GM19025 (cell line): ENCODE data around the gene PLPP3.
"Not testable (repeated sequence)": the region's sequence is repeated elsewhere in the genome, so short reads cannot be mapped to it uniquely, and the experiment has no call there.

Experiments used
- ATAC-seq: cut with Tn5 transposase; IDR thresholded peaks from one replicate; pipeline ENCODE4 v1.9.1; 2021; ENCODE audit warnings: mild to moderate bottlenecking, low read depth, moderate library complexity; ENCODE audit not compliant: unreplicated experiment

Gene PLPP3

GRCh38 chr1:56578963-56579875 lies at the start of gene PLPP3:
PLPP3 (minus strand) TSS chr1:56579563; CDS start chr1:56579016, 547 bp downstream.
- no peak for ATAC-seq

- ATAC-seq, result no peak
These were observed 48.3 kb upstream of the PLPP3 start for GRCh38 chr1:56627636-56628039.

GRCh38 chr1:56627019-56627635 lies 47.8 kb upstream of the PLPP3 start:
- ATAC-seq, result no peak

- ATAC-seq, result no peak
These were observed 47.2 kb upstream of the PLPP3 start for GRCh38 chr1:56626546-56626945.

- no peak for ATAC-seq
These were observed 46.6 kb upstream of the PLPP3 start for GRCh38 chr1:56625819-56626440.

- no peak for ATAC-seq
These were observed 37.8 kb upstream of the PLPP3 start for GRCh38 chr1:56617141-56617540.

- not testable (repeated sequence) for ATAC-seq
These were observed 31.4 kb upstream of the PLPP3 start for GRCh38 chr1:56610770-56611169.

- not testable (repeated sequence) for ATAC-seq
These were observed 30.7 kb upstream of the PLPP3 start for GRCh38 chr1:56610097-56610496.

GRCh38 chr1:56595397-56596191 lies 16.2 kb upstream of the PLPP3 start:
- ATAC-seq, result not testable (repeated sequence)

- no peak for ATAC-seq
These were observed 12.5 kb upstream of the PLPP3 start for GRCh38 chr1:56591909-56592308.

- ATAC-seq, result no peak
These were observed 11.2 kb upstream of the PLPP3 start for GRCh38 chr1:56590520-56591011.

GRCh38 chr1:56589369-56589768 lies 10.0 kb upstream of the PLPP3 start:
- ATAC-seq, result no peak

- no peak for ATAC-seq
These were observed 7.1 kb upstream of the PLPP3 start for GRCh38 chr1:56586502-56586901.

GRCh38 chr1:56585985-56586384 lies 6.6 kb upstream of the PLPP3 start:
- no peak for ATAC-seq

GRCh38 chr1:56584910-56585528 lies 5.7 kb upstream of the PLPP3 start:
- ATAC-seq, result no peak

GRCh38 chr1:56583957-56584468 lies 4.7 kb upstream of the PLPP3 start:
- no peak for ATAC-seq

- ATAC-seq, result no peak
These were observed 1.4 kb upstream of the PLPP3 start for GRCh38 chr1:56580771-56581170.

- no peak for ATAC-seq
These were observed 1.0 kb downstream of the PLPP3 start for GRCh38 chr1:56578138-56578962.
